ENCODE data around the gene RUFY3.

DNA sequence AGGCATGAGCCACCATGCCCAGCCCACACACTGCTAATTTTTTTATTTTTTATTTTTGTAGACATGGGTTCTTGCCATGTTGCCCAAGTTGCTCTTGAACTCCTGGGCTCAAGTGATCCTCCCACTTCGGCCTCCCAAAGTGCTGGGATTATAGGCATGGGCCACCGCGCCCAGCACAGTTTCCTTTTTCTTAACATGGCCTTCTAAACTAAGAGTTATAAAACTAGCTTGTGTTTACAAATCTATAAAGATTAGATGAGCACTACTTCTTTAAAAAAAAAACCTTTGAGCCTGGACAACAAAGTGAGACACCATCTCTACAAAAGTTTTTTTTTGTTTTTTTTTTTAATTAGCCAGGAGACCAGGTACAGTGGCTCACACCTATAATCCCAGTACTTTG is 107.3 kb downstream of the RUFY3 start:
- TF ChIP-seq, protein P1, sequence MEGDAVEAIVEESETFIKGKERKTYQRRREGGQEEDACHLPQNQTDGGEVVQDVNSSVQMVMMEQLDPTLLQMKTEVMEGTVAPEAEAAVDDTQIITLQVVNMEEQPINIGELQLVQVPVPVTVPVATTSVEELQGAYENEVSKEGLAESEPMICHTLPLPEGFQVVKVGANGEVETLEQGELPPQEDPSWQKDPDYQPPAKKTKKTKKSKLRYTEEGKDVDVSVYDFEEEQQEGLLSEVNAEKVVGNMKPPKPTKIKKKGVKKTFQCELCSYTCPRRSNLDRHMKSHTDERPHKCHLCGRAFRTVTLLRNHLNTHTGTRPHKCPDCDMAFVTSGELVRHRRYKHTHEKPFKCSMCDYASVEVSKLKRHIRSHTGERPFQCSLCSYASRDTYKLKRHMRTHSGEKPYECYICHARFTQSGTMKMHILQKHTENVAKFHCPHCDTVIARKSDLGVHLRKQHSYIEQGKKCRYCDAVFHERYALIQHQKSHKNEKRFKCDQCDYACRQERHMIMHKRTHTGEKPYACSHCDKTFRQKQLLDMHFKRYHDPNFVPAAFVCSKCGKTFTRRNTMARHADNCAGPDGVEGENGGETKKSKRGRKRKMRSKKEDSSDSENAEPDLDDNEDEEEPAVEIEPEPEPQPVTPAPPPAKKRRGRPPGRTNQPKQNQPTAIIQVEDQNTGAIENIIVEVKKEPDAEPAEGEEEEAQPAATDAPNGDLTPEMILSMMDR (IDR thresholded peaks at IDR 0.05): no peak
- TF ChIP-seq POLR2A (IDR thresholded peaks at IDR 0.05): no peak
